ENCODE data around the gene ZSCAN5B.
A peak's percentile ranks its signal among the peaks of the same experiment; 100 is the strongest.

ZSCAN5B gene

GRCh38 chr19:56145698-56146097 is 51.9 kb downstream of the ZSCAN5B start:
- DNase-seq (ENCODE audit: low spot score), result no peak

GRCh38 chr19:56144831-56145230 is 52.8 kb downstream of the ZSCAN5B start:
- no peak for DNase-seq (ENCODE audit: low spot score)

GRCh38 chr19:56144376-56144775 is 53.2 kb downstream of the ZSCAN5B start:
- DNase-seq (ENCODE audit: low spot score), result no peak

GRCh38 chr19:56142897-56143434 is 54.6 kb downstream of the ZSCAN5B start:
- DNase-seq (ENCODE audit: low spot score), result no peak

- DNase-seq (ENCODE audit: low spot score), result no peak
Measured at GRCh38 chr19:56142087-56142787, 55.3 kb downstream of the ZSCAN5B start.

- DNase-seq (ENCODE audit: low spot score), result no peak
Measured at GRCh38 chr19:56141417-56141993, 56.1 kb downstream of the ZSCAN5B start.

GRCh38 chr19:56140583-56141416 is 56.8 kb downstream of the ZSCAN5B start, which contains the start of gene ZNF444:
Gene ZNF444 (plus strand): TSS chr19:56141287. CDS start chr19:56146912, 5,625 bp downstream.
- DNase-seq (ENCODE audit: low spot score), result peak; percentile 100

GRCh38 chr19:56139847-56140582 is 57.6 kb downstream of the ZSCAN5B start:
- no peak for DNase-seq (ENCODE audit: low spot score)
